Colonic mucosa (tissue), 4 donors: ENCODE data around the gene SEC14L3. TPM values are rescaled to one million over a fixed set of nuclear protein-coding genes. Genes with fewer than 3 reads are reported as not detected.
"Not testable (repeated sequence)": the region's sequence is repeated elsewhere in the genome, so short reads cannot be mapped to it uniquely, and the experiment has no call there.

Experiments
- DNase-seq: peaks from one replicate; pipeline ENCODE4 v3.0.0-alpha.2; 2020
- H3K27ac ChIP-seq: fragments of 200-600 bp; one replicate; pipeline ENCODE4 v1.8.0; 2021
- H3K27me3 ChIP-seq: fragments of 200-600 bp; one replicate; pipeline ENCODE4 v1.8.0; 2021
- H3K36me3 ChIP-seq: fragments of 200-600 bp; one replicate; pipeline ENCODE4 v1.8.0; 2021
- H3K4me1 ChIP-seq: fragments of 200-600 bp; one replicate; pipeline ENCODE4 v1.8.0; 2021; ENCODE audit warnings: mild to moderate bottlenecking
- H3K4me3 ChIP-seq: fragments of 200-600 bp; one replicate; pipeline ENCODE4 v1.8.0; 2021
- H3K9ac ChIP-seq, 2 donors: one replicate each; pipeline ENCODE4 v1.7.0; 2013; ENCODE audit warnings: control low read depth in 2 of 2, low read depth in 2 of 2, low read length in 2 of 2
- H3K9me3 ChIP-seq: fragments of 200-600 bp; one replicate; pipeline ENCODE4 v1.8.0; 2021
- intact Hi-C: fragments of 100-400 bp; cut with DNase I; formaldehyde crosslinking; loops from one replicate; pipeline ENCODE4 v1.14.1; 2022
- total RNA-seq, 2 donors: library from RNA; stranded (reverse); fragmentation: NEBNext Ultra II Directional in 1 of 2; extraction: Animal tissue kit (Norgen Biotek cat#: 25700) in 1 of 2; gene quantifications; one replicate each; pipeline ENCODE4 v1.2.1, GENCODE V29; 2021
- TF ChIP-seq, protein P1 (sequence below): fragments of 200-600 bp; IDR thresholded peaks from one replicate; pipeline ENCODE4 v1.8.0; 2022; ENCODE audit warnings: antibody characterized with exemption, mild to moderate bottlenecking
- donor health status: healthy.
- donor health status: DM: no; HTN: no; CAD: no.
- donor health status: DM: no; HTN: no; CAD: no.

The SEC14L3 gene
- total RNA-seq, 2 donors from 2014 or later, result not detected

DNA sequence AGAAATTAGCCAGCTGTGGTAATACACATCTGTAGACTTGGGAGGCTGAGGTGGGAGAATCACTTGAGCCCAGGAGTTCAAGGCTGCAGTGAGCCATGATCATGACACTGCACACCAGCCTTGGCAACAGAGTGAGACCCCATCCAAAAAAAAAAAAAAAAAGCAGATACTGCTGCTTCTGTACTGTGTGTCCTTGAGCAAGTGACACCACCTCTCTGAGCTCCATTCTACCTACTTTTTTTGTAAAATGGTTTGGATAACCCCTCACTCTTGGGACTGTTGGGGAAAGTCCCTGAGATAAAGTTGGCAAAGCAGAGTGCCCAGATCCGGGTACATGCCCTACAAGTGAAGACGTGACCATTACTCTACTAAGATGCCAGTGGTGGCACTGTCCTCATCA, 2.7 kb downstream of the SEC14L3 start:
- Histone ChIP-seq H3K9ac (no peak overlapping the region), H3K4me1 (no peaks in the 10 kb centered on the region), H3K27me3 (no peaks in the 10 kb centered on the region), H3K27ac (no peak overlapping the region), H3K9me3 (no peaks in the 10 kb centered on the region), H3K36me3 (no peaks in the 10 kb centered on the region), H3K4me3 (no peak overlapping the region)
- TF ChIP-seq, protein P1, sequence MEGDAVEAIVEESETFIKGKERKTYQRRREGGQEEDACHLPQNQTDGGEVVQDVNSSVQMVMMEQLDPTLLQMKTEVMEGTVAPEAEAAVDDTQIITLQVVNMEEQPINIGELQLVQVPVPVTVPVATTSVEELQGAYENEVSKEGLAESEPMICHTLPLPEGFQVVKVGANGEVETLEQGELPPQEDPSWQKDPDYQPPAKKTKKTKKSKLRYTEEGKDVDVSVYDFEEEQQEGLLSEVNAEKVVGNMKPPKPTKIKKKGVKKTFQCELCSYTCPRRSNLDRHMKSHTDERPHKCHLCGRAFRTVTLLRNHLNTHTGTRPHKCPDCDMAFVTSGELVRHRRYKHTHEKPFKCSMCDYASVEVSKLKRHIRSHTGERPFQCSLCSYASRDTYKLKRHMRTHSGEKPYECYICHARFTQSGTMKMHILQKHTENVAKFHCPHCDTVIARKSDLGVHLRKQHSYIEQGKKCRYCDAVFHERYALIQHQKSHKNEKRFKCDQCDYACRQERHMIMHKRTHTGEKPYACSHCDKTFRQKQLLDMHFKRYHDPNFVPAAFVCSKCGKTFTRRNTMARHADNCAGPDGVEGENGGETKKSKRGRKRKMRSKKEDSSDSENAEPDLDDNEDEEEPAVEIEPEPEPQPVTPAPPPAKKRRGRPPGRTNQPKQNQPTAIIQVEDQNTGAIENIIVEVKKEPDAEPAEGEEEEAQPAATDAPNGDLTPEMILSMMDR, result no peak
- intact Hi-C loops, result no loop called here
- no peak for DNase-seq

DNA sequence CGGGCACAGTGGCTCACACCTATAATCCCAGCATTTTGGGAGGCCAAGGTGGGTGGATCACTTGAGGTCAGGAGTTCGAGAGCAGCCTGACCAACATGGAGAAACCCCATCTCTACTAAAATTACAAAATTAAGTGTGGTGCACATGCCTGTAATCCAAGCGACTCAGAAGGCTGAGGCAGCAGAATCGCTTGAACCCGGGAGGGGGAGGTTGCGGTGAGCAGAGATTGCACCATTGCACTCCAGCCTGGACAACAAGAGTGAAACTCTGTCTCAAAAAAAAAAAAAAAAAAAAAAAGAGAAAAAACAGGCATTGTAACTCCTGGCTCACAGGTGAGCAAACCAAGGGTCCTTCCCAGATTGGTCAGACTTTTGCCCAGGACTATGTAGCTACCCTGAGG, 11.3 kb downstream of the SEC14L3 start:
- H3K27me3 ChIP-seq, H3K27ac ChIP-seq, H3K9me3 ChIP-seq, H3K4me3 ChIP-seq, H3K36me3 ChIP-seq, DNase-seq, H3K4me1 ChIP-seq, intact Hi-C loops, H3K9ac ChIP-seq: not testable (repeated sequence)

DNA sequence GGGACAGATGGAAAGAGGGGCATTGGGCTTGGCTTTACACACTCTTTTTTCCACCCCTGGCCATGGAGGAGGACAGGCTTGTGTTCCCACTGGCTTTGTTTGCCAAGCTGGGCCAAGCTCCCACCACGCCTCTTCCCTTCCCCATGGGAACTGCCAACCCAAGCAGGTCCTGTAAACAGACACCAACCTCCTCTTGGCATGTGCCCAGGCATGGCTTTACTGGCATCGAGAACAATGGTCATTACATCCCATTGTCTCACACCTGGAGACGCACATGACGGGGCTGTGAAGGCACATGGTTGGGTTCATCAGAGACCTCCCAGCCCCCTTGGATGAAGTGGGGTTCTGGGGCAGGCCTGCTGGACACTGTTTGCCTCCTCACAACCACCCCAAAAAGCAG, 11.7 kb downstream of the SEC14L3 start:
- DNase-seq, result peak; percentile 28
- Histone ChIP-seq H3K4me1 (no peaks in the 10 kb centered on the region), H3K27ac (no peak overlapping the region), H3K4me3 (no peak overlapping the region), H3K27me3 (no peaks in the 10 kb centered on the region), H3K9ac (no peak overlapping the region), H3K9me3 (no peaks in the 10 kb centered on the region), H3K36me3 (no peaks in the 10 kb centered on the region)
- TF ChIP-seq, protein P1, result no peak
- intact Hi-C loops, result no loop called here

DNA sequence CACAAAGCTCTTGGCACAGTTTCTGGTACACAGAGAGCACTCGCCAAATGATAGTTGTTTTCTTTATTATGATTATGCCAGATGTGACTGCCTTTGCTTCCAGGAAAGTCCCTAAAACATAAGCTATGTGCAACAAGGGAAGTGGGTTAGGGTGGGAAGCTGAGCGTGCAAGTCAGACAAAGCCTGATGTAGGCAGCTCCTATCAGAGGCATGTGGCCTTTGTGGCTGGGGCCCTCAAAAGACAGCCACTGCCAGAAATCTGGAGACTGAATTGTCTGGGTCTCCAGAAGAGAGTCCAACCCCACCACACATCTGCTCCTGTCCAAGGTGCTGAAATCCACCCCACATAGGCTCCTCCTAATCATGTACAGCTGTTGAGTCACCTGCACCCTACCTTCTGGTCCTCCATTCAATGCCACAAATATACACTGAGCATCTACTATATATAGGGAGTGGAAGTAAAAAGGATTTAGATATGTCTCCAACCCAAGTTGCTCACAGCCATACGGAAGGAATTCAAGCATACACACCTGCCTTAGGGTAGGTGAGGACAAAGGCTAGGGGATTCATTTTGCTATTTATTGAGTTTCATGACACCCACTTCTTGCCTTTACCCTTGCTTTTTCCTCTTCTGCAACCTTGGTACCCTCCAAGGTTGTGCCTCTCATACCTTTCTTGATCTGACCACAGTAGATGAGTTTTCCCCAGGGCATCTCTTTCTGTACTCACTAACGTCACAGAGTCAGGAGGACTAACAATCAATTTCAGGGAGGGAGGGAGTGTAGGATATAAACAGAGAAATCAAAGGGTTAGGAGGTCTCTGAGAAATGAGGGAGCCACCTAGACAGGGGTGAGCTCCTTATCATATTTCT, 12.4 kb downstream of the SEC14L3 start:
- Histone ChIP-seq H3K9ac (no peak overlapping the region), H3K36me3 (no peaks in the 10 kb centered on the region), H3K4me1 (no peaks in the 10 kb centered on the region), H3K9me3 (no peaks in the 10 kb centered on the region), H3K4me3 (no peak overlapping the region), H3K27ac (no peak overlapping the region), H3K27me3 (no peaks in the 10 kb centered on the region)
- intact Hi-C loops, result no loop called here
- TF ChIP-seq, protein P1, result no peak
- DNase-seq, result no peak

DNA sequence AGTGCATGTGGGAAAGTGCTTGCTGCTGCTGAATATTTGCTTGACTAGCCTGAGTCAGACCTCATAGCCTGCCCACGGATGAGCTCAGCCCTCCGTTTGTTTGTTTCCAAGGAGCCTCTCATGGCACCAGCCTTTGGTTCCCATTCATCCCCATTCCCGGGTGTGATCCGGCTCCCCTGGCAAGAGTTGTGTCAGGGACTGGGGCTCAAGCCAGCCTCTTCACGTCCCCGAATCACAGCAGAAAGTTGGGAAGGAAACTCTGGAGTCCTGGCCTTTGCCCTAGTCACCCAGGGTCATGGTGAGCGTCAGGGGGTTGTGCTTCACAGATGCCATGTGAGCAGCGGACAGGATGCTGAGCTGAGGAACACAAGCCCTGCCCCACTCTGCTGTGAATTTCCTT, 13.8 kb downstream of the SEC14L3 start:
- TF ChIP-seq, protein P1, result no peak
- intact Hi-C loops, result no loop called here
- no peaks in the 10 kb centered on the region for H3K27me3 ChIP-seq
- H3K36me3 ChIP-seq, result no peaks in the 10 kb centered on the region
- DNase-seq, result no peak
- no peak overlapping the region for H3K9ac ChIP-seq
- H3K4me3 ChIP-seq, result no peak overlapping the region
- H3K9me3 ChIP-seq, result no peaks in the 10 kb centered on the region
- H3K4me1 ChIP-seq, result no peaks in the 10 kb centered on the region
- no peak overlapping the region for H3K27ac ChIP-seq

DNA sequence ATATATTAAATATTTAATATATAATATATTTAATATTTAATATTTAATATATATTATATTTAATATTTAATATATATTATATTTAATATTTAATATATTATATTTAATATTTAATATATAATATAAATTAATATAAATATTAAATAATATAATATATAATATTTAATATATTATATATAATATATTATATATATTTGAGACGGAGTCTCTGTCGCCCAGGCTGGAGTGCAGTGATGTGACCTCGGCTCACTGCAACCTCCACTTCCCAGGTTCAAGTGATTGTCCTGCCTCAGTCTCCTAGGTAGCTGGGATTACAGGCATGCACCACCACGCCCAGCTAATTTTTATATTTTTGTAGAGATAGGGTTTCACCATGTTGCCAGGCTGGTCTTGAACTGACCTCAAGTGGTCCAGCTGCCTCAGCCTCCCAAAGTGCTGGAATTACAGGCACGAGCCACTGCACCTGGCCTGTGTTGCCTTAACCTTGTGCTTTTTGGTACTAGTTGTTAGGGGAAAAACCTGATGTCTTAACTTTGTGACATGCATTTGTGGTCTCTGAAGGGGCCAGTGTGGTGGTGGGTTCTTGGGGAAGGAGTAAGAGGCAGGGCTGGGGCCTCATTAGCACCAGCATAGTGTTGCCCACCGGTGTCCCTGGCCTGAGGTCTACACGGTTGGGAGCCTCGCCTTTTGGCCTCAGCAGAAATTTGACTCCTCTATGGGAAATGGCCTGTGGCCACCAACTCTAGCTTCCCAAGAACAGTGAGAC, 16.6 kb downstream of the SEC14L3 start:
- no peaks in the 10 kb centered on the region for H3K27me3 ChIP-seq
- no peak overlapping the region for H3K4me3 ChIP-seq
- no peak overlapping the region for H3K9ac ChIP-seq
- no peak overlapping the region for H3K27ac ChIP-seq
- H3K9me3 ChIP-seq, result no peaks in the 10 kb centered on the region
- no peaks in the 10 kb centered on the region for H3K4me1 ChIP-seq
- no peak for DNase-seq
- no peaks in the 10 kb centered on the region for H3K36me3 ChIP-seq
- intact Hi-C loops, result no loop called here
- TF ChIP-seq, protein P1, result no peak
